GM12872 (cell line): ENCODE results near the gene COL1A1.

Experiments
- TF ChIP-seq, protein P1 (sequence below): IDR thresholded peaks from 3 replicates; pipeline ENCODE4 v1.5.1; 2011; ENCODE audit warnings: low read depth, mild to moderate bottlenecking, low read length, moderate library complexity; ENCODE audit not compliant: insufficient read depth

COL1A1 gene

DNA sequence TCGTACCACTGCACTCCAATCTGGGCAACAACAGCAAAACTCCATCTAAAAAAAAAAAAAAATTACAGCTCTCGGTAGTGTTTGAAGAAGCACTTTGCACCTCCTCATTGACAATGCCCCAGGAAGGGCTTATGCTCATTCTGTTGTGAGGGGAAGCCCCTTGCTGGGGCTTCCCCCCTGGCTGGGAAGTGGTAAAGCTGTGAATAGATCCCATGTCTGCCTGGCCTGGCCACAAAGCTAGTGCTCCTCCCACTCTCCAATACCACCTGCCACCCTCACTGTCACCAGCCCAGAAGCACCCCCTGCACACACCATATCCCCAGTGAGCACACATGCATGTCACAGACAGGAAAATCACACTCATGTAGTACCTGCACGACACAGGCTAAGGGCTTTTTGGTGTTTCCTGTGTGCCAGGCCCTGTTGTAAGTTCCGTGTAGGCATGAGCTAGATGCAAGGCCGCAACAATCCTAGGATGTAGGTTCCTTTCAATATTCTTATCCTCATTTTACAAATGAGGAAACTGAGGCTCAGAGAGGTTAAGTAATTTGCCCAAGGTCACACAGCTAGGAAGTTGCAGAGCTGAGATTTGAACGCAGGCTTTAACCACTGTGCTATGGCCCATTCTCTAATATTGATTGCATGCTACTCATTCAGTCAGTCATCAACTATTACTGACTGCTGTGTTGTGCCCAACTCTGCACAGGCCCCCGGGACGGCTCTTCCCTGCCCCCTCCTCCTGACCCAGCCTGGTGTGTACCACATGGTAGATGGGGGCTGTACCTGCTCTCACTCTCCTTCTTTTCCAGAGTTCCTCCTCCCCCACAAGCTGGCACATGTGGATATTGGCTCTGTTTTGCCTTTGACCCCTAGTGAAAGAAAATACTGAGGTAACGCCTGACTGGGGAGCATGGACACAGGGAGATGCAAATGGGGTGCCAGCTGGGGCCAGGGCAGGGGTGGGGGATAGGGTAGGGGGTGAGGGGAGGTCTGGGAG, 11.9 kb upstream of the COL1A1 start:
- TF ChIP-seq, protein P1, sequence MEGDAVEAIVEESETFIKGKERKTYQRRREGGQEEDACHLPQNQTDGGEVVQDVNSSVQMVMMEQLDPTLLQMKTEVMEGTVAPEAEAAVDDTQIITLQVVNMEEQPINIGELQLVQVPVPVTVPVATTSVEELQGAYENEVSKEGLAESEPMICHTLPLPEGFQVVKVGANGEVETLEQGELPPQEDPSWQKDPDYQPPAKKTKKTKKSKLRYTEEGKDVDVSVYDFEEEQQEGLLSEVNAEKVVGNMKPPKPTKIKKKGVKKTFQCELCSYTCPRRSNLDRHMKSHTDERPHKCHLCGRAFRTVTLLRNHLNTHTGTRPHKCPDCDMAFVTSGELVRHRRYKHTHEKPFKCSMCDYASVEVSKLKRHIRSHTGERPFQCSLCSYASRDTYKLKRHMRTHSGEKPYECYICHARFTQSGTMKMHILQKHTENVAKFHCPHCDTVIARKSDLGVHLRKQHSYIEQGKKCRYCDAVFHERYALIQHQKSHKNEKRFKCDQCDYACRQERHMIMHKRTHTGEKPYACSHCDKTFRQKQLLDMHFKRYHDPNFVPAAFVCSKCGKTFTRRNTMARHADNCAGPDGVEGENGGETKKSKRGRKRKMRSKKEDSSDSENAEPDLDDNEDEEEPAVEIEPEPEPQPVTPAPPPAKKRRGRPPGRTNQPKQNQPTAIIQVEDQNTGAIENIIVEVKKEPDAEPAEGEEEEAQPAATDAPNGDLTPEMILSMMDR, result peak; percentile 32; the same call in 1 of the 3 replicates

GRCh38 chr17:50212121-50212843, 10.9 kb upstream of the COL1A1 start:
- TF ChIP-seq, protein P1, result no peak

- TF ChIP-seq, protein P1, result no peak
Measured at GRCh38 chr17:50211249-50212120, 10.1 kb upstream of the COL1A1 start.

GRCh38 chr17:50210240-50211225, 9.1 kb upstream of the COL1A1 start:
- TF ChIP-seq, protein P1, result no peak

- TF ChIP-seq, protein P1, result no peak
Measured at GRCh38 chr17:50209472-50210239, 8.2 kb upstream of the COL1A1 start.

DNA sequence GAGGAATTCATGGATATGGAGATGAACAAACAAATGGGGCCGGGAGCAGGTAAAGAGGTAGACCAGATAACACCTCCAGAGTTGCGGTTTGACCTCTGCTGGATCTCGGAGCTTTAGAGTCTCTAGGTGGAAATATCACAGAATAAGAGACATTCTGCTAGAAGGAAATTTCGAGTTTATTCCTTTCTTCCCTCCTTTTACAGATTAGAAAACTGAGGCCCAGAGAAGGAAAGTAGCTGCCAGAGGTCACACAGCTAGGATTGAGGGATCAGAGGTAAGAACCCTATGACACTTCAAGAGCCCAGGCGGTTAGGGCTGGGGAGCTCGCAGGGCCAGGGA, 7.7 kb upstream of the COL1A1 start:
- TF ChIP-seq, protein P1, result no peak
